GM23338 (cell line): ENCODE measurements around the gene KLHL40. TPM values are rescaled to one million over a fixed set of nuclear protein-coding genes. Genes with fewer than 3 reads are reported as not detected.

ENCODE experiments used
- ATAC-seq: fragments of 200-7000 bp; cut with Tn5 transposase; 3 replicates; pipeline ENCODE4 v1.9.1; 2020
- DNase-seq: peaks from one replicate; pipeline ENCODE4 v3.0.0-alpha.2; 2015; ENCODE audit warnings: low spot score
- H2AFZ ChIP-seq: fragments of 200-600 bp; sonication (generic); 2 replicates; pipeline ENCODE4 v1.8.0; 2016; ENCODE audit warnings: antibody characterized with exemption, mild to moderate bottlenecking, moderate library complexity
- H3F3A ChIP-seq: fragments of 200-600 bp; sonication (generic); replicated peaks from 2 replicates; pipeline ENCODE4 v1.8.0; 2017; ENCODE audit warnings: antibody characterized with exemption, mixed run types, low read depth
- H3K27ac ChIP-seq: fragments of 200-600 bp; sonication (generic); 2 replicates; pipeline ENCODE4 v1.6.1; 2016; ENCODE audit warnings: low read depth
- H3K27me3 ChIP-seq: fragments of 200-600 bp; sonication (generic); 2 replicates; pipeline ENCODE4 v1.8.0; 2016; ENCODE audit warnings: mild to moderate bottlenecking, mixed run types, moderate library complexity; ENCODE audit not compliant: insufficient read depth
- H3K36me3 ChIP-seq: fragments of 200-600 bp; sonication (generic); 2 replicates; pipeline ENCODE4 v1.8.0; 2016; ENCODE audit warnings: mild to moderate bottlenecking; ENCODE audit not compliant: insufficient read depth
- H3K4me1 ChIP-seq: fragments of 200-600 bp; sonication (generic); 2 replicates; pipeline ENCODE4 v1.8.0; 2016; ENCODE audit warnings: mild to moderate bottlenecking, moderate library complexity; ENCODE audit not compliant: insufficient read depth
- H3K4me2 ChIP-seq: fragments of 200-600 bp; sonication (generic); 2 replicates; pipeline ENCODE4 v1.7.1; 2017; ENCODE audit warnings: mixed run types
- H3K4me3 ChIP-seq: fragments of 200-600 bp; sonication (generic); 2 replicates; pipeline ENCODE4 v1.6.1; 2016; ENCODE audit warnings: mixed run types
- H3K79me2 ChIP-seq: fragments of 200-600 bp; sonication (generic); replicated peaks from 2 replicates; pipeline ENCODE4 v1.8.0; 2017; ENCODE audit warnings: mild to moderate bottlenecking; ENCODE audit not compliant: insufficient read depth
- H3K9me2 ChIP-seq: fragments of 200-600 bp; sonication (generic); 2 replicates; pipeline ENCODE4 v1.8.0; 2017; ENCODE audit not compliant: insufficient read depth
- H4K20me1 ChIP-seq: fragments of 200-600 bp; sonication (generic); replicated peaks from 2 replicates; pipeline ENCODE4 v1.8.0; 2017; ENCODE audit warnings: mild to moderate bottlenecking; ENCODE audit not compliant: insufficient read depth
- H3K27ac Mint-ChIP-seq: 2 replicates; pipeline ENCODE4 v1.8.0; 2020; ENCODE audit warnings: inconsistent platforms, mild to moderate bottlenecking, moderate library complexity, mixed read lengths
- H3K27me3 Mint-ChIP-seq: 3 replicates; pipeline ENCODE4 v1.8.0; 2022; ENCODE audit warnings: low read depth, mild to moderate bottlenecking, moderate library complexity, mixed read lengths, inconsistent platforms; ENCODE audit not compliant: insufficient read depth, poor library complexity
- H3K36me3 Mint-ChIP-seq: 3 replicates; pipeline ENCODE4 v1.8.0; 2021; ENCODE audit warnings: low read depth, mild to moderate bottlenecking, inconsistent platforms, moderate library complexity, mixed read lengths
- H3K4me1 Mint-ChIP-seq: 3 replicates; pipeline ENCODE4 v1.8.0; 2020; ENCODE audit warnings: mild to moderate bottlenecking, inconsistent platforms, mixed read lengths
- H3K4me3 Mint-ChIP-seq: 3 replicates; pipeline ENCODE4 v1.8.0; 2021; ENCODE audit warnings: moderate library complexity, mild to moderate bottlenecking, inconsistent platforms, mixed read lengths
- H3K9me3 Mint-ChIP-seq: 3 replicates; pipeline ENCODE4 v1.8.0; 2020; ENCODE audit warnings: moderate library complexity, mild to moderate bottlenecking, inconsistent platforms, mixed read lengths
- CREB1 ChIP-seq: fragments of 250-450 bp; sonication (Bioruptor Pico); IDR thresholded peaks from 2 replicates; pipeline ENCODE4 v1.5.0; 2020; ENCODE audit warnings: low read depth, mild to moderate bottlenecking, moderate library complexity
- ETS1 ChIP-seq: IDR thresholded peaks from 2 replicates; pipeline ENCODE4 v1.6.1; 2016; ENCODE audit warnings: antibody characterized with exemption
- EZH2phosphoT487 ChIP-seq: fragments of 200-600 bp; sonication (generic); IDR thresholded peaks from one replicate; pipeline ENCODE4 v1.8.1; 2018; ENCODE audit warnings: antibody characterized with exemption; ENCODE audit not compliant: unreplicated experiment
- NANOG ChIP-seq: IDR thresholded peaks from 2 replicates; pipeline ENCODE4 v1.6.1; 2016; ENCODE audit warnings: antibody characterized with exemption, borderline replicate concordance
- POLR2AphosphoS5 ChIP-seq: IDR thresholded peaks from 2 replicates; pipeline ENCODE4 v1.6.1; 2016; ENCODE audit warnings: antibody characterized with exemption, low read depth
- STAT1 ChIP-seq: IDR thresholded peaks from one replicate; pipeline ENCODE4 v1.6.1; 2016; ENCODE audit warnings: antibody characterized with exemption; ENCODE audit not compliant: unreplicated experiment
- ZNF114 ChIP-seq: fragments of 250-450 bp; sonication (Bioruptor Pico); IDR thresholded peaks from 2 replicates; pipeline ENCODE4 v1.5.0; 2020; ENCODE audit warnings: mild to moderate bottlenecking, moderate library complexity
- polyA plus RNA-seq: library from polyadenylated mRNA; unstranded; fragments of >200 nt; fragmentation: Nextera tagmentation; extraction: Ambion mirVana; gene quantifications from 2 replicates; pipeline ENCODE4 v1.2.1, GENCODE V29; 2016
- total RNA-seq: library from RNA; depleted of rRNA; stranded (reverse); fragments of >200 nt; shearing (Covaris generic); gene quantifications from 2 replicates; pipeline ENCODE4 v1.2.3, GENCODE V29; 2014
- TF ChIP-seq, protein P1 (sequence below): fragments of 250-450 bp; sonication (Bioruptor Pico); IDR thresholded peaks from 2 replicates; pipeline ENCODE4 v1.5.0; 2020; ENCODE audit warnings: mild to moderate bottlenecking, moderate library complexity

Gene KLHL40
- total and polyA plus RNA-seq, 2 experiments from 2014 or later: not detected

- Mint-ChIP-seq H3K36me3 (no peaks in the 10 kb centered on the region), H3K4me3 (no peak overlapping the region), H3K27ac (no peak overlapping the region), H3K9me3 (no peaks in the 10 kb centered on the region), H3K4me1 (peaks cover 5% of the 10 kb centered on the region; the same call in 2 of the 3 replicates), H3K27me3 (no peaks in the 10 kb centered on the region)
- no peaks in the 10 kb centered on the region for H3K36me3 ChIP-seq
- no peak overlapping the region for H3K4me3 ChIP-seq
- H3K27ac ChIP-seq: no peak overlapping the region
- H3K4me1 ChIP-seq: no peaks in the 10 kb centered on the region
- H3F3A ChIP-seq: no peaks in the 10 kb centered on the region
- no peak overlapping the region for H2AFZ ChIP-seq
- no peak overlapping the region for H3K4me2 ChIP-seq
- no peaks in the 10 kb centered on the region for H3K79me2 ChIP-seq
- no peaks in the 10 kb centered on the region for H3K27me3 ChIP-seq
- ATAC-seq: no peak
- DNase-seq: no peak
- TF ChIP-seq EZH2phosphoT487 (no peak), ETS1 (no peak), POLR2AphosphoS5 (no peak), STAT1 (no peak), NANOG (no peak), ZNF114 (no peak), CREB1 (CRISPR knock-in tag) (no peak)
- TF ChIP-seq, protein P1, sequence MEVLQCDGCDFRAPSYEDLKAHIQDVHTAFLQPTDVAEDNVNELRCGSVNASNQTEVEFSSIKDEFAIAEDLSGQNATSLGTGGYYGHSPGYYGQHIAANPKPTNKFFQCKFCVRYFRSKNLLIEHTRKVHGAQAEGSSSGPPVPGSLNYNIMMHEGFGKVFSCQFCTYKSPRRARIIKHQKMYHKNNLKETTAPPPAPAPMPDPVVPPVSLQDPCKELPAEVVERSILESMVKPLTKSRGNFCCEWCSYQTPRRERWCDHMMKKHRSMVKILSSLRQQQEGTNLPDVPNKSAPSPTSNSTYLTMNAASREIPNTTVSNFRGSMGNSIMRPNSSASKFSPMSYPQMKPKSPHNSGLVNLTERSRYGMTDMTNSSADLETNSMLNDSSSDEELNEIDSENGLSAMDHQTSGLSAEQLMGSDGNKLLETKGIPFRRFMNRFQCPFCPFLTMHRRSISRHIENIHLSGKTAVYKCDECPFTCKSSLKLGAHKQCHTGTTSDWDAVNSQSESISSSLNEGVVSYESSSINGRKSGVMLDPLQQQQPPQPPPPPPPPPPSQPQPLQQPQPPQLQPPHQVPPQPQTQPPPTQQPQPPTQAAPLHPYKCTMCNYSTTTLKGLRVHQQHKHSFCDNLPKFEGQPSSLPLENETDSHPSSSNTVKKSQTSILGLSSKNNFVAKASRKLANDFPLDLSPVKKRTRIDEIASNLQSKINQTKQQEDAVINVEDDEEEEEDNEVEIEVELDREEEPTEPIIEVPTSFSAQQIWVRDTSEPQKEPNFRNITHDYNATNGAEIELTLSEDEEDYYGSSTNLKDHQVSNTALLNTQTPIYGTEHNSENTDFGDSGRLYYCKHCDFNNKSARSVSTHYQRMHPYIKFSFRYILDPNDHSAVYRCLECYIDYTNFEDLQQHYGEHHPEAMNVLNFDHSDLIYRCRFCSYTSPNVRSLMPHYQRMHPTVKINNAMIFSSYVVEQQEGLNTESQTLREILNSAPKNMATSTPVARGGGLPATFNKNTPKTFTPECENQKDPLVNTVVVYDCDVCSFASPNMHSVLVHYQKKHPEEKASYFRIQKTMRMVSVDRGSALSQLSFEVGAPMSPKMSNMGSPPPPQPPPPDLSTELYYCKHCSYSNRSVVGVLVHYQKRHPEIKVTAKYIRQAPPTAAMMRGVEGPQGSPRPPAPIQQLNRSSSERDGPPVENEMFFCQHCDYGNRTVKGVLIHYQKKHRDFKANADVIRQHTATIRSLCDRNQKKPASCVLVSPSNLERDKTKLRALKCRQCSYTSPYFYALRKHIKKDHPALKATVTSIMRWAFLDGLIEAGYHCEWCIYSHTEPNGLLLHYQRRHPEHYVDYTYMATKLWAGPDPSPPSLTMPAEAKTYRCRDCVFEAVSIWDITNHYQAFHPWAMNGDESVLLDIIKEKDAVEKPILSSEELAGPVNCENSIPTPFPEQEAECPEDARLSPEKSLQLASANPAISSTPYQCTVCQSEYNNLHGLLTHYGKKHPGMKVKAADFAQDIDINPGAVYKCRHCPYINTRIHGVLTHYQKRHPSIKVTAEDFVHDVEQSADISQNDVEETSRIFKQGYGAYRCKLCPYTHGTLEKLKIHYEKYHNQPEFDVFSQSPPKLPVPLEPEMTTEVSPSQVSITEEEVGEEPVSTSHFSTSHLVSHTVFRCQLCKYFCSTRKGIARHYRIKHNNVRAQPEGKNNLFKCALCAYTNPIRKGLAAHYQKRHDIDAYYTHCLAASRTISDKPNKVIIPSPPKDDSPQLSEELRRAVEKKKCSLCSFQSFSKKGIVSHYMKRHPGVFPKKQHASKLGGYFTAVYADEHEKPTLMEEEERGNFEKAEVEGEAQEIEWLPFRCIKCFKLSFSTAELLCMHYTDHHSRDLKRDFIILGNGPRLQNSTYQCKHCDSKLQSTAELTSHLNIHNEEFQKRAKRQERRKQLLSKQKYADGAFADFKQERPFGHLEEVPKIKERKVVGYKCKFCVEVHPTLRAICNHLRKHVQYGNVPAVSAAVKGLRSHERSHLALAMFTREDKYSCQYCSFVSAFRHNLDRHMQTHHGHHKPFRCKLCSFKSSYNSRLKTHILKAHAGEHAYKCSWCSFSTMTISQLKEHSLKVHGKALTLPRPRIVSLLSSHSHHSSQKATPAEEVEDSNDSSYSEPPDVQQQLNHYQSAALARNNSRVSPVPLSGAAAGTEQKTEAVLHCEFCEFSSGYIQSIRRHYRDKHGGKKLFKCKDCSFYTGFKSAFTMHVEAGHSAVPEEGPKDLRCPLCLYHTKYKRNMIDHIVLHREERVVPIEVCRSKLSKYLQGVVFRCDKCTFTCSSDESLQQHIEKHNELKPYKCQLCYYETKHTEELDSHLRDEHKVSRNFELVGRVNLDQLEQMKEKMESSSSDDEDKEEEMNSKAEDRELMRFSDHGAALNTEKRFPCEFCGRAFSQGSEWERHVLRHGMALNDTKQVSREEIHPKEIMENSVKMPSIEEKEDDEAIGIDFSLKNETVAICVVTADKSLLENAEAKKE (CRISPR knock-in tag): no peak
- H3K9me2 ChIP-seq: no peaks in the 10 kb centered on the region
- no peaks in the 10 kb centered on the region for H4K20me1 ChIP-seq
These were observed 11.3 kb downstream of the KLHL40 start for GRCh38 chr3:42696356-42697288.
